Measurements from ENCODE around the gene TRAM2. TPM values are rescaled to one million over a fixed set of nuclear protein-coding genes. Genes with fewer than 3 reads are reported as not detected.

TRAM2 gene
- total RNA-seq, 4 donors from 2014 or later = 21.3 to 27.5 (median 23.7) TPM

DNA sequence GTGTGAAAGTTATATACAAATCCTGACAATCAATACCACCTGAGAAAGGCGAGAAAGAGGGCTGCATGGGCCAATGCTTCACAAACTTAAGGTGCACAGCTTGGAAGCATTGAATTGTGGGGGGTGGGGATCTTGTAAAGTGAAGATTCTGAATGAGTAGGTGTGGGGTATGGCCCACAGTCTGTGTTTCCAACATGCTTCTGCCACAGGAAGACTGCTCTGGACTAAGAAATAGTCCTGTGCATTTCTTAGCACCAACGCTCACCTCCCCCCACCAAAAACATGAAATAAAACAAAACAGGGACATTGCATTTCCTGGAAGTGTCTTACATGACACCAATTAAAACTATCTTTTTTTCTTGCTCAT lies 21.9 kb upstream of the TRAM2 start:
- DNase-seq (ENCODE audit: low spot score in 2 of 2) = no peak
- Histone ChIP-seq H3K36me3 (no peaks in the 10 kb centered on the region), H3K4me1 (peaks cover 0 to 50% (median 34%) of the 10 kb centered on the region in 4 donors), H3K4me3 (no peak overlapping the region), H3K27ac (peak overlapping the region in 1 of 4 donors; percentile 80), H3K27me3 (no peaks in the 10 kb centered on the region), H3K9me3 (no peaks in the 10 kb centered on the region)
- 86 to 89% methylated on average over 2 of the region's 2 CpGs for WGBS, 2 donors
- no peak for TF ChIP-seq EP300 (IDR thresholded peaks at IDR 0.05)
- TF ChIP-seq POLR2A (IDR thresholded peaks at IDR 0.05) = no peak
- TF ChIP-seq, protein P1, sequence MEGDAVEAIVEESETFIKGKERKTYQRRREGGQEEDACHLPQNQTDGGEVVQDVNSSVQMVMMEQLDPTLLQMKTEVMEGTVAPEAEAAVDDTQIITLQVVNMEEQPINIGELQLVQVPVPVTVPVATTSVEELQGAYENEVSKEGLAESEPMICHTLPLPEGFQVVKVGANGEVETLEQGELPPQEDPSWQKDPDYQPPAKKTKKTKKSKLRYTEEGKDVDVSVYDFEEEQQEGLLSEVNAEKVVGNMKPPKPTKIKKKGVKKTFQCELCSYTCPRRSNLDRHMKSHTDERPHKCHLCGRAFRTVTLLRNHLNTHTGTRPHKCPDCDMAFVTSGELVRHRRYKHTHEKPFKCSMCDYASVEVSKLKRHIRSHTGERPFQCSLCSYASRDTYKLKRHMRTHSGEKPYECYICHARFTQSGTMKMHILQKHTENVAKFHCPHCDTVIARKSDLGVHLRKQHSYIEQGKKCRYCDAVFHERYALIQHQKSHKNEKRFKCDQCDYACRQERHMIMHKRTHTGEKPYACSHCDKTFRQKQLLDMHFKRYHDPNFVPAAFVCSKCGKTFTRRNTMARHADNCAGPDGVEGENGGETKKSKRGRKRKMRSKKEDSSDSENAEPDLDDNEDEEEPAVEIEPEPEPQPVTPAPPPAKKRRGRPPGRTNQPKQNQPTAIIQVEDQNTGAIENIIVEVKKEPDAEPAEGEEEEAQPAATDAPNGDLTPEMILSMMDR (IDR thresholded peaks at IDR 0.05) = no peak

DNA sequence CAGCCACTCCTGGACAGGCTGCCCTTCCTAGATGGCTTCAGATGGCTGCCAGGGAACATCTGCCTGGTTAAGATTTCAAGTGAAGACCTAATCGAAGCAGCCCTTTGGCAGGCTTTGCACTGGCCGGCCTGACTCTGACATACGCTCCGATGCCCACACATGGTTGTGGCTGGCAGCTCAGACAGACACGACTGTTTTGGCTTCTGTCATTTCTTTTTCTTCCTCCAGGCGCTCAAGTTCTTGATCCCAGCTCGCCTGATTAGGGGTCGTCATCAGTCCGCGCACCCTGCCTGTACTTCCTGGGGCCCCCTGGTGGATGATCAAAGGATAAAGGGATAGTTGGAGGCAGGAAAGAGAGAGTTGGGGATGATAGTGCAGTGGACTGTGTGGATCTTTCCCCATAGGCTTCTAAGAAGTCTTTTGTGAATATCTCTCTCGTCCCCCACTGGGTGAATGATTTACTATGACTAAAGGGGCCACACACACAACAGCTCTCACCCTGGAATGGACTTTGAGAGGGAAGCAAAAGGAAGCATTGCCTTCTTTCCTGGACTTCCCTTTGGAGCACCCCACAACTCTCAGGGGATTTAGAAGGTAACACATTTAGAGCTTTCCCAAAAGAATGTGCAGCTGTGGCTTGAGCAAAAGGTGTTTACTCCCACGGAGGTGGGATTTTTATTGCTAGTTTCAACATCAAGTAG lies 21.4 kb upstream of the TRAM2 start:
- H3K27ac ChIP-seq = peak overlapping the region in 2 of 4 donors; percentile 80 to 85
- TF ChIP-seq, protein P1 (IDR thresholded peaks at IDR 0.05) = peak; percentile 46 to 75 (median 52)
- no peak for TF ChIP-seq POLR2A (IDR thresholded peaks at IDR 0.05)
- H3K36me3 ChIP-seq = no peaks in the 10 kb centered on the region
- DNase-seq (ENCODE audit: low spot score in 2 of 2) = peak; percentile 24 to 62
- no peaks in the 10 kb centered on the region for H3K9me3 ChIP-seq
- peak overlapping the region in 1 of 4 donors; percentile 12 for H3K4me3 ChIP-seq
- 16 to 18% methylated on average over 12 of the region's 12 CpGs for WGBS, 2 donors
- H3K4me1 ChIP-seq = peaks cover 0 to 51% (median 34%) of the 10 kb centered on the region in 4 donors
- no peaks in the 10 kb centered on the region for H3K27me3 ChIP-seq

DNA sequence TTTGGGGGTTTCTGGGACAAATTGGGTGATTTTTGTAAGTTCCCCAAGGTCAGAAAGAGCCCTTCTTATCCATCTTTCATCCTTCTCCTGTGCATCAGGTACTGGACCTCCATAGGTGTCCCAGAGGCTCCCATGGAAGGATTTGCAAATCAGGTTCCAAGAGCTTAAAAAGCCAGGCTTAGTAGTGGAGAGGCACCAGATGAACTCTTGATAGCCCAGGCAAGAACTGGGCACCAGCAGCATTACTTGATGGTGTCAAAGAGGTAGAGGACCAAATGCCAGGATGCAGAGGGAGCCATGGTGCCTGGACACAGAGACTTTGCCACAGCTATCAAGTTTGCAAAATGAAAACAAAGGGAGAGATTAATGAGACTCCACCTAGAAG lies 20.9 kb upstream of the TRAM2 start:
- TF ChIP-seq, protein P1 (IDR thresholded peaks at IDR 0.05) = no peak
- TF ChIP-seq POLR2A (IDR thresholded peaks at IDR 0.05) = no peak
- TF ChIP-seq EP300 (IDR thresholded peaks at IDR 0.05) = no peak

DNA sequence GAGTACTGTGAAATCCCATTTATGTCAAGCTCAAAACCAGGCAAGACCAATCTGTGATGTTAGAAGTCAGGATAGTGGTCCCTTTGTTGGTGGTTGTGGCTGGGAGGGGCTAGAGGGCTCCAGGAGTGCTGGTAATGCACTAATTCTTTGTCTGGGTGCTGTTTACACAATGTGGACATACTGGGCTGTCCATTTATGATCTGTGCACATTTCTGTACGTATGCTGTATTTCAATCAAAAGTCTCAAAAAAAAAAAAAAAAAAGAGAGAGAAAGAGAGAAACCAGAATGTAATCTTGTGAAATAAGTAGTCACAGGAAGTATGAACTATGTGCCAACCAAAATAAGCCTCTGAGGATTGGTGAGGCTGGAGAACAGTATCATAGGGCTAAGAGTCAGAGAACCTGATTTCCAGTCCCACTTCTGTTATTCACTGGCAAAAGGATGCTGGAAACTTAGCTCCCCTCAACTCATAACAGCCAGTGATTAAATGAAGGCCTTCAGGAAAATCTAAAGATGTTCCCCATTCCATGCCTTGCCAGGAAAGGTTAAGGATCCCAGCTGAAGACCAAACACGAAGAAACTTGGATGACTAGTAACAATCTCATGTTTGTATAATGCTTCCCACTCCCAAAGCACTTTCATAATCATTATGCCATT lies 19.6 kb upstream of the TRAM2 start:
- Histone ChIP-seq H3K4me1 (peaks cover 0 to 51% (median 34%) of the 10 kb centered on the region in 4 donors), H3K4me3 (no peak overlapping the region), H3K27ac (peak overlapping the region in 3 of 4 donors; percentile 52 to 85 (median 80)), H3K27me3 (no peaks in the 10 kb centered on the region), H3K9me3 (no peaks in the 10 kb centered on the region), H3K36me3 (no peaks in the 10 kb centered on the region)
- 10 to 11% methylated on average over 2 of the region's 2 CpGs for WGBS, 2 donors
- DNase-seq (ENCODE audit: low spot score in 2 of 2) = no peak
- TF ChIP-seq POLR2A (IDR thresholded peaks at IDR 0.05) (no peak), EP300 (IDR thresholded peaks at IDR 0.05) (peak in 1 of 2 donors; percentile 42)
- TF ChIP-seq, protein P1 (IDR thresholded peaks at IDR 0.05) = no peak

More for the DNA sequence above, 20.9 kb upstream of the TRAM2 start:
- DNase-seq (ENCODE audit: low spot score in 2 of 2) = no peak
- Histone ChIP-seq H3K4me1 (peaks cover 0 to 51% (median 34%) of the 10 kb centered on the region in 4 donors), H3K27me3 (no peaks in the 10 kb centered on the region), H3K9me3 (no peaks in the 10 kb centered on the region), H3K27ac (peak overlapping the region in 2 of 4 donors; percentile 80 to 85), H3K4me3 (peak overlapping the region in 1 of 4 donors; percentile 12), H3K36me3 (no peaks in the 10 kb centered on the region)

DNA sequence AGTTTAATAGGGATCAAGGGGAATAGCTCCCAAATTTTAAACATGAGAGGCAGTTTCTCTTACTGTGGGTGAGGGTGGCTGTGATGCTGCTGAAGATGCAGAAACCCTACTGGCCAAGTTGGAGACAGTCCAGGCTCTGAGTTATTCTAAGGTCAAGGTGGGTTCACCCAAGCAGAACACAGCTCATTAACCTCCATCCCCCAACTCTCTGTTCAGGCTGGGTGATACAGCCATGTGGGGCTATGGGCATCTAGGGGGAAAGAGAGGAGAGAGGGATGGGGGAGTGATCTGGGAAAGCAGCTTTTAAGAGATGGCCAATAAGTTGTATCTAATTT lies 18.9 kb upstream of the TRAM2 start:
- DNase-seq (ENCODE audit: low spot score in 2 of 2) = no peak
- peaks cover 0 to 51% (median 34%) of the 10 kb centered on the region in 4 donors for H3K4me1 ChIP-seq
- H3K27ac ChIP-seq = peak overlapping the region in 3 of 4 donors; percentile 52 to 85 (median 80)
- H3K9me3 ChIP-seq = no peaks in the 10 kb centered on the region
- TF ChIP-seq POLR2A (IDR thresholded peaks at IDR 0.05) (no peak), EP300 (IDR thresholded peaks at IDR 0.05) (no peak)
- TF ChIP-seq, protein P1 (IDR thresholded peaks at IDR 0.05) = no peak
- H3K36me3 ChIP-seq = no peaks in the 10 kb centered on the region
- no peaks in the 10 kb centered on the region for H3K27me3 ChIP-seq
- peak overlapping the region in 1 of 4 donors; percentile 3 for H3K4me3 ChIP-seq

Data from tibial nerve (tissue), 4 donors.